Nephron progenitor cell (in vitro differentiated cells): ENCODE measurements around the gene CALML5.
"Not testable (repeated sequence)": the region's sequence is repeated elsewhere in the genome, so short reads cannot be mapped to it uniquely, and the experiment has no call there.

ENCODE experiments used
- DNase-seq: peaks from one replicate; pipeline ENCODE4 v3.0.0; 2021
- H3K27ac Mint-ChIP-seq: 2 replicates; pipeline ENCODE4 v1.8.0; 2021; ENCODE audit warnings: mild to moderate bottlenecking, moderate library complexity, mixed read lengths
- H3K27me3 Mint-ChIP-seq: 2 replicates; pipeline ENCODE4 v1.8.0; 2021; ENCODE audit warnings: mild to moderate bottlenecking, low read depth, mixed read lengths; ENCODE audit not compliant: poor library complexity
- H3K36me3 Mint-ChIP-seq: 2 replicates; pipeline ENCODE4 v1.8.0; 2021; ENCODE audit warnings: low read depth, mixed read lengths
- H3K4me1 Mint-ChIP-seq: 2 replicates; pipeline ENCODE4 v1.8.0; 2021; ENCODE audit warnings: mixed read lengths
- H3K4me3 Mint-ChIP-seq: 2 replicates; pipeline ENCODE4 v1.8.0; 2021; ENCODE audit warnings: mild to moderate bottlenecking, moderate library complexity, mixed read lengths
- H3K9me3 Mint-ChIP-seq: 2 replicates; pipeline ENCODE4 v1.8.0; 2021; ENCODE audit warnings: mild to moderate bottlenecking, moderate library complexity, mixed read lengths
- CTCF ChIP-seq: fragments of 200-600 bp; sonication (generic); IDR thresholded peaks from 2 replicates; pipeline ENCODE4 v1.5.0; 2021; ENCODE audit warnings: antibody characterized with exemption

The CALML5 gene

GRCh38 chr10:5478694-5479305, 20.6 kb downstream of the CALML5 start:
- no peak overlapping the region for H3K4me3 Mint-ChIP-seq
- H3K36me3 Mint-ChIP-seq: no peaks in the 10 kb centered on the region
- peaks cover 21% of the 10 kb centered on the region for H3K4me1 Mint-ChIP-seq
- no peaks in the 10 kb centered on the region for H3K9me3 Mint-ChIP-seq
- no peak overlapping the region for H3K27ac Mint-ChIP-seq
- no peak for DNase-seq
- no peak for TF ChIP-seq CTCF
- H3K27me3 Mint-ChIP-seq: peaks cover 17% of the 10 kb centered on the region

- Mint-ChIP-seq H3K27ac (no peak overlapping the region), H3K9me3 (peaks cover 4% of the 10 kb centered on the region)
- DNase-seq: no peak
Observed at GRCh38 chr10:5477948-5478693, 21.2 kb downstream of the CALML5 start.

GRCh38 chr10:5476918-5477525, 22.3 kb downstream of the CALML5 start:
- Mint-ChIP-seq H3K4me3 (no peak overlapping the region), H3K9me3 (peaks cover 12% of the 10 kb centered on the region), H3K4me1 (peaks cover 27% of the 10 kb centered on the region), H3K36me3 (no peaks in the 10 kb centered on the region), H3K27ac (no peak overlapping the region), H3K27me3 (peaks cover 17% of the 10 kb centered on the region)
- DNase-seq: no peak
- TF ChIP-seq CTCF: no peak

More at GRCh38 chr10:5477948-5478693, 21.2 kb downstream of the CALML5 start:
- H3K36me3 Mint-ChIP-seq: no peaks in the 10 kb centered on the region
- peaks cover 17% of the 10 kb centered on the region for H3K27me3 Mint-ChIP-seq
- no peak for TF ChIP-seq CTCF
- H3K4me3 Mint-ChIP-seq: no peak overlapping the region
- H3K4me1 Mint-ChIP-seq: peaks cover 21% of the 10 kb centered on the region

- DNase-seq, H3K27ac Mint-ChIP-seq, H3K36me3 Mint-ChIP-seq, H3K4me3 Mint-ChIP-seq: not testable (repeated sequence)
- Mint-ChIP-seq H3K27me3 (peaks cover 17% of the 10 kb centered on the region), H3K4me1 (peaks cover 28% of the 10 kb centered on the region), H3K9me3 (peaks cover 21% of the 10 kb centered on the region)
Observed at GRCh38 chr10:5475974-5476807, 23.2 kb downstream of the CALML5 start.

- not testable (repeated sequence) for H3K27ac Mint-ChIP-seq, H3K4me3 Mint-ChIP-seq, H3K36me3 Mint-ChIP-seq, DNase-seq
- Mint-ChIP-seq H3K4me1 (peaks cover 24% of the 10 kb centered on the region), H3K9me3 (peaks cover 27% of the 10 kb centered on the region), H3K27me3 (peaks cover 15% of the 10 kb centered on the region)
Observed at GRCh38 chr10:5475088-5475487, 24.3 kb downstream of the CALML5 start.

- H3K36me3 Mint-ChIP-seq, H3K27ac Mint-ChIP-seq, H3K4me3 Mint-ChIP-seq, DNase-seq: not testable (repeated sequence)
- H3K27me3 Mint-ChIP-seq: peaks cover 11% of the 10 kb centered on the region
- peaks cover 24% of the 10 kb centered on the region for H3K4me1 Mint-ChIP-seq
- H3K9me3 Mint-ChIP-seq: peaks cover 27% of the 10 kb centered on the region
Observed at GRCh38 chr10:5474642-5475041, 24.7 kb downstream of the CALML5 start.
